Right lobe of liver (tissue), 6 donors: ENCODE data around the gene GRIN2A. TPM values are rescaled to one million over a fixed set of nuclear protein-coding genes. Genes with fewer than 3 reads are reported as not detected.

Experiments used
- ATAC-seq, 4 donors: fragments of 200-7000 bp; cut with Tn5 transposase; one replicate each; pipeline ENCODE4 v1.9.1; 2020; ENCODE audit warnings: mild to moderate bottlenecking in 4 of 4, moderate library complexity in 4 of 4
- DNase-seq, 3 donors: peaks; one replicate each; pipeline ENCODE4 v3.0.0-alpha.2; 2020
- H3K27ac ChIP-seq, 3 donors: fragments of 200-600 bp; one replicate each; pipeline ENCODE4 v1.8.0; 2022
- H3K27me3 ChIP-seq, 2 donors: fragments of 200-600 bp; one replicate each; pipeline ENCODE4 v1.8.0; 2022
- H3K36me3 ChIP-seq, 4 donors: fragments of 200-600 bp; sonication (generic) in 1 of 4; one replicate each; pipeline versions ENCODE4 v1.5.1 to v1.8.0; 2017 to 2022; ENCODE audit warnings: control low read depth in 1 of 4
- H3K4me1 ChIP-seq, 4 donors: fragments of 200-600 bp; sonication (generic) in 1 of 4; one replicate each; pipeline versions ENCODE4 v1.5.1 to v1.8.0; 2017 to 2022; ENCODE audit warnings: control low read depth in 1 of 4
- H3K4me3 ChIP-seq, 3 donors: fragments of 200-600 bp; one replicate each; pipeline ENCODE4 v1.8.0; 2022
- H3K9me3 ChIP-seq, 4 donors: fragments of 200-600 bp; sonication (generic) in 1 of 4; one replicate each; pipeline versions ENCODE4 v1.5.1 to v1.8.0; 2017 to 2022; ENCODE audit warnings: control low read depth in 1 of 4
- POLR2A ChIP-seq: fragments of 450-650 bp; IDR thresholded peaks from one replicate; pipeline ENCODE4 v1.6.1; 2017; ENCODE audit warnings: antibody characterized with exemption, mild to moderate bottlenecking
- WGBS: methylation state at CpG from one replicate; pipeline ENCODE4 v1.1.6; 2018; ENCODE audit warnings: low coverage, low lambda C conversion rate; ENCODE audit not compliant: insufficient coverage; ENCODE audit errors: missing lambda C conversion rate; 5-methylcytosine and 5-hydroxymethylcytosine counted together
- intact Hi-C, 2 donors: fragments of 100-400 bp; cut with DNase I; formaldehyde crosslinking; loops; one replicate each; pipeline versions ENCODE4 v1.11.2 to v1.14.1; 2022
- total RNA-seq, 6 experiments: library from RNA; depleted of rRNA in 2 of 6; stranded (reverse); fragments of >200 nt in 2 of 6; fragmentation: NEBNext Ultra II Directional in 3 of 6; extraction: Animal tissue kit (Norgen Biotek cat#: 25700) in 3 of 6; gene quantifications; one replicate each; pipeline versions ENCODE4 v1.1.0 to v1.2.4, GENCODE V29; 2016 to 2023
- TF ChIP-seq, protein P1 (sequence below), 4 donors: fragments of 200-600 bp in 3 of 4; fragments of 450-650 bp in 1 of 4; IDR thresholded peaks; one replicate each; pipeline versions ENCODE4 v1.5.1 to v1.8.0; 2016 to 2022; ENCODE audit warnings: antibody characterized with exemption in 4 of 4, mild to moderate bottlenecking in 2 of 4
- donor health status: DM: no; HTN: yes; CAD: no.
- donor health status: DM: no; HTN: no; CAD: no.
- donor health status: DM: no; HTN: no; CAD: no.
- donor health status: DM: no; HTN: yes; CAD: no.
- donor health status: DM: no; HTN: yes; CAD: no.

The GRIN2A gene
- total RNA-seq, 6 experiments from 2014 or later, result not detected

DNA sequence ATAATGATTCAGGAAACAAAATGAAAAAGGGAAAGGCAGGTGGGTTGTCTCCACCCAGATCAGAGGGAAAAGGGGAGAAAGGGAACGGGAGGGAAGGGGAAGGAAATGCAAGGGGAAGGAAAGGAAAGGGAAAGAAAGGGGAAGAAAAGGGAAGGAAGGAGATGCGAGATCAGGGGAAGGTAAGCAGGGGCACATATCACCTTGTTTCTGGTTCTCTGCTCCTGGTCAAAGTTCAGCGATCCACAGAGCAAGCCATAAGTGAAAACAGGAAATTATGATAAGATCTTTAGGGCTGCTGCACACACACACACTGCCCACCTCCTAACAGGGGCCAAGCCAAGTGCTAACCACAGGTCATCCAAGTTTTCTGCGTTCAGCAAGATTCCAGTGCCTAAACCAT lies 37.5 kb upstream of the GRIN2A start:
- no peaks in the 10 kb centered on the region for H3K27me3 ChIP-seq
- no peak for ATAC-seq
- no peak overlapping the region for H3K4me3 ChIP-seq
- intact Hi-C loops, result no loop called here
- WGBS, result 19% methylated on average over 4 of the region's 4 CpGs
- no peaks in the 10 kb centered on the region for H3K9me3 ChIP-seq
- TF ChIP-seq POLR2A, result no peak
- TF ChIP-seq, protein P1, sequence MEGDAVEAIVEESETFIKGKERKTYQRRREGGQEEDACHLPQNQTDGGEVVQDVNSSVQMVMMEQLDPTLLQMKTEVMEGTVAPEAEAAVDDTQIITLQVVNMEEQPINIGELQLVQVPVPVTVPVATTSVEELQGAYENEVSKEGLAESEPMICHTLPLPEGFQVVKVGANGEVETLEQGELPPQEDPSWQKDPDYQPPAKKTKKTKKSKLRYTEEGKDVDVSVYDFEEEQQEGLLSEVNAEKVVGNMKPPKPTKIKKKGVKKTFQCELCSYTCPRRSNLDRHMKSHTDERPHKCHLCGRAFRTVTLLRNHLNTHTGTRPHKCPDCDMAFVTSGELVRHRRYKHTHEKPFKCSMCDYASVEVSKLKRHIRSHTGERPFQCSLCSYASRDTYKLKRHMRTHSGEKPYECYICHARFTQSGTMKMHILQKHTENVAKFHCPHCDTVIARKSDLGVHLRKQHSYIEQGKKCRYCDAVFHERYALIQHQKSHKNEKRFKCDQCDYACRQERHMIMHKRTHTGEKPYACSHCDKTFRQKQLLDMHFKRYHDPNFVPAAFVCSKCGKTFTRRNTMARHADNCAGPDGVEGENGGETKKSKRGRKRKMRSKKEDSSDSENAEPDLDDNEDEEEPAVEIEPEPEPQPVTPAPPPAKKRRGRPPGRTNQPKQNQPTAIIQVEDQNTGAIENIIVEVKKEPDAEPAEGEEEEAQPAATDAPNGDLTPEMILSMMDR (IDR thresholded peaks at IDR 0.05), result no peak
- H3K36me3 ChIP-seq, result no peaks in the 10 kb centered on the region
- no peaks in the 10 kb centered on the region for H3K4me1 ChIP-seq
- H3K27ac ChIP-seq, result no peak overlapping the region
- DNase-seq, result no peak

DNA sequence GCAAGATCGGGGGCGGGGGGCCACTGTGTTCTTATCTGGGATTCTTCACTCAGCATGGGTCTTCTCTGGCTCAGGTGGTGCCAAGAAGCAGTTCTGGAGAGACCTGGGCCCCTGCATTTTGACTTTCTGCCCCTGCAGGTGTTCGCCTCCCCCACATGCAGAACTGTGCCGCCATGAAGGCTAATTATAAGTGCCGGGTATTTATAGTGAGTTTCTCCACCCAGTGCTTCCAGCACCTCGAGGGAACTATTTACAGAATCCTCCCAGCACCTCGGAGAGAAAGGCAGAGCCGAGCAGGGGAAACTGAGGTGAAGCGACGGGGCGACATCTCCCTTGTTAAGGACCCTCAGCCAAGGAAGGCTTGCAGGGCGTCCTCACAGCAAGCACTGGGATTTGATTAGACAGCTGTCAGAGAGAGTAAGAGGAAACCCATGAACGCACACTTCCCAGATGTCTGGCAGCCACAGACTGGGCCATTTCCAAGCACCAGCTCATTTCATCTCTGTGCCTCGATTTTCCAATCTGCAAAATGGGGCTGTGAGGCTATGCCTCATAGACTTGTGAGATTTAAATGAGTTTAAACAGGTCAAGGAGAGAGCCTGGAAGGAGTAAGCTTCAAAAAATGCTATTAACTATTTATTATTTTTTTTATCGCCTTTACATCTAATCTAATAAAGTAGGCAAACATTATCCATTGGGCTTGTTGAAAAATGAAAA lies 36.4 kb upstream of the GRIN2A start:
- no peak for DNase-seq

DNA sequence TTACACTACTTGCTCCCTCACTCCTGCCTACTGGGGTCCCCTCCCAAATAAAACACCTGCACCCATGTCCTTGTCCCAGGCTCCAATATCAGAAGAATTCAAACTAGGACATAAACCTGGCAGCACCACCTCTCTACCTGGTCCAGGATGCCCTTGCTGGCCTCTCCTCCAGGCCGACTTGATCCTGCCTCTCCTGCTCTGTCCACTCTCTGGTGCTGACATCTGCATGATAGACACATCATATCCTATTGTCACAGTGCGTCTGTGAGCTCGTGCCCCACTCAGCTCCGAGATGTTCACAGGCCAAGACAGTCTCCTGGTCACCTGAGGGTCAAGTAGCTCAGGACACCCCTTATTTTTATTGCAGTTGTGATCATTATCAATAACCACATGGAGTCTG lies 31.5 kb upstream of the GRIN2A start:
- DNase-seq (no peak), ATAC-seq (no peak)
- intact Hi-C loops, result no loop called here
- Histone ChIP-seq H3K27me3 (no peaks in the 10 kb centered on the region), H3K4me1 (no peaks in the 10 kb centered on the region), H3K27ac (no peak overlapping the region), H3K4me3 (no peak overlapping the region), H3K9me3 (no peaks in the 10 kb centered on the region), H3K36me3 (no peaks in the 10 kb centered on the region)
- TF ChIP-seq POLR2A, result no peak
- TF ChIP-seq, protein P1 (IDR thresholded peaks at IDR 0.05), result no peak
- WGBS, result 60% methylated on average over 4 of the region's 4 CpGs

More for the DNA sequence above, 36.4 kb upstream of the GRIN2A start:
- TF ChIP-seq, protein P1 (IDR thresholded peaks at IDR 0.05), result no peak
- no peak for TF ChIP-seq POLR2A
- intact Hi-C loops, result no loop called here
- Histone ChIP-seq H3K36me3 (no peaks in the 10 kb centered on the region), H3K27ac (no peak overlapping the region), H3K4me1 (no peaks in the 10 kb centered on the region), H3K4me3 (no peak overlapping the region), H3K9me3 (no peaks in the 10 kb centered on the region), H3K27me3 (no peaks in the 10 kb centered on the region)
- 68% methylated on average over 12 of the region's 15 CpGs for WGBS
- ATAC-seq, result no peak

DNA sequence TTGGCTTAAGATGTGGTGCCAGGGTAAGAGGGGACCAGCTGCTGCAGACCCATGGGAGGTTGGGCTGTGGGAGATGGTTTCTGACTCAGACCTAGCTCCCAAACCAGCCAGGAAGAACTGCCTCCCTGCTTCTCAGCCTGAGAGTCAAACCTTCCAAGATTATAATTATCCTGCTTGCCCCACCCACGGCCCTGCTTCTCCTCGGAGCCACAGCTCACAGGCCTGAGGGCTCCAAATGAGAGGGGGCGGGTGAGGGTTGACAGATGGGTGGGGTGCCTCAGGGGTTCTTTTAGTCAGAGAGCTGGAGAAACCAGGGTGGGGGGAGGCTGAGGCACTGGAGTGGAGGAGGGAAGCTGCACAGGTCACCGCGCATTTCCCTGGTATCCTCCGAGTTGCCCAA lies 28.7 kb upstream of the GRIN2A start:
- TF ChIP-seq POLR2A, result no peak
- TF ChIP-seq, protein P1 (IDR thresholded peaks at IDR 0.05), result no peak
- no peaks in the 10 kb centered on the region for H3K27me3 ChIP-seq
- H3K36me3 ChIP-seq, result no peaks in the 10 kb centered on the region
- DNase-seq, result no peak
- H3K9me3 ChIP-seq, result no peaks in the 10 kb centered on the region
- no peak overlapping the region for H3K4me3 ChIP-seq
- H3K27ac ChIP-seq, result no peak overlapping the region
- H3K4me1 ChIP-seq, result no peaks in the 10 kb centered on the region
- ATAC-seq, result no peak
- intact Hi-C loops, result no loop called here
- 42% methylated on average over 4 of the region's 6 CpGs for WGBS
